ENCODE data around the gene CHD1L. TPM values are rescaled to one million over a fixed set of nuclear protein-coding genes. Genes with fewer than 3 reads are reported as not detected.
"Not testable (repeated sequence)": the region's sequence is repeated elsewhere in the genome, so short reads cannot be mapped to it uniquely, and the experiment has no call there.

The CHD1L gene
- 88.5 and 118 TPM in 2 replicates for total RNA-seq (ENCODE audit: low replicate concordance)

DNA sequence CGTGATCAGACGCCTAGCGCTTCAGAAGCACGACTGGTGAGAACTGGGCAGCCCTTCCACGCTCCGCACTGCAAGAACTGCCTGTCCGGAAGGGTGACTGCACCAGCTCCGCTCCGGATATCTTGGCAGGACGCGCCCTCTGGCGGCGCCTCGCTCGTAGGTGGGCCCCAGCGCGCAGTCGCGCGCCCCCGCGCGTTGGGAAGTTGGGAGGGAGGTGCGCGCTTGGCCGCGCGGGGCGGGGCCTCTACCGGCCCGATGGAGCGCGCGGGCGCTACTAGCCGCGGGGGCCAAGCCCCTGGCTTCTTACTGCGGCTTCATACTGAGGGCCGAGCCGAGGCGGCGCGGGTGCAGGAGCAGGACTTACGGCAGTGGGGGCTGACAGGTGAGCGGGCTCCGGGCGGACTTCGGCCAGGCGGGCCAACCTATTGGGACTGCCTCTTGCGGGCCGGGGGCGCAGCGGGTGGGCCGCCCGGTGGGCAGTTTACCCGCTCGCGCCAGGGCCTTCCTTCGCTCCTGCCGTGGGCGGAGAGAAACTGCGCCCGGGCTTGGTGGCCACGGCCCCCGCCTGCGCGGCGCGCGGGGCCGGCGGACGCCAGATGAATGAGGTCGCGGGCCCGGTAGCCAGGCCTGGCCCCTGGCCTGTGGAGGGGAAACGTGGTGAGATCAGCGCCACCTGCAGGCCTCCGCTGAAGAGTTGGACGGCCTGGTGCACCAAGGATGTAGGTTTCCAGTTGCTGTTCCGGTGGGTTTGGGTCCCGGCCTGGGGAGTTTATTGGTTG, at the start of gene CHD1L:
Gene CHD1L (plus strand): TSS at position 236 of the 779 bp plus-strand sequence. CDS start 20 bp downstream, at position 256.
- DNase-seq (ENCODE audit: low spot score), result peak; percentile 97
- peaks cover 34% of the 10 kb centered on the region for H3K4me1 ChIP-seq
- H3K79me2 ChIP-seq (ENCODE audit: low read depth), result peaks cover 47% of the 10 kb centered on the region
- no peaks in the 10 kb centered on the region for H3K9me3 ChIP-seq (ENCODE audit: low read depth)
- TF ChIP-seq EZH2 (IDR thresholded peaks at IDR 0.05), result no peak
- TF ChIP-seq EZH2phosphoT487 (IDR thresholded peaks at IDR 0.05), result peak; percentile 39
- TF ChIP-seq, protein P1, sequence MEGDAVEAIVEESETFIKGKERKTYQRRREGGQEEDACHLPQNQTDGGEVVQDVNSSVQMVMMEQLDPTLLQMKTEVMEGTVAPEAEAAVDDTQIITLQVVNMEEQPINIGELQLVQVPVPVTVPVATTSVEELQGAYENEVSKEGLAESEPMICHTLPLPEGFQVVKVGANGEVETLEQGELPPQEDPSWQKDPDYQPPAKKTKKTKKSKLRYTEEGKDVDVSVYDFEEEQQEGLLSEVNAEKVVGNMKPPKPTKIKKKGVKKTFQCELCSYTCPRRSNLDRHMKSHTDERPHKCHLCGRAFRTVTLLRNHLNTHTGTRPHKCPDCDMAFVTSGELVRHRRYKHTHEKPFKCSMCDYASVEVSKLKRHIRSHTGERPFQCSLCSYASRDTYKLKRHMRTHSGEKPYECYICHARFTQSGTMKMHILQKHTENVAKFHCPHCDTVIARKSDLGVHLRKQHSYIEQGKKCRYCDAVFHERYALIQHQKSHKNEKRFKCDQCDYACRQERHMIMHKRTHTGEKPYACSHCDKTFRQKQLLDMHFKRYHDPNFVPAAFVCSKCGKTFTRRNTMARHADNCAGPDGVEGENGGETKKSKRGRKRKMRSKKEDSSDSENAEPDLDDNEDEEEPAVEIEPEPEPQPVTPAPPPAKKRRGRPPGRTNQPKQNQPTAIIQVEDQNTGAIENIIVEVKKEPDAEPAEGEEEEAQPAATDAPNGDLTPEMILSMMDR (IDR thresholded peaks at IDR 0.05), result peak; percentile 80
- H3K27ac ChIP-seq, result no peak within 1 kb of the TSS
- peak within 1 kb of the TSS; percentile 89 for H2AFZ ChIP-seq (replicated peaks)
- Mint-ChIP-seq H3K9me3 (peaks cover 7% of the 10 kb centered on the region), H3K36me3 (peaks cover 14% of the 10 kb centered on the region), H3K27ac (peak within 1 kb of the TSS; percentile 61), H3K4me3 (peak within 1 kb of the TSS; percentile 97), H3K27me3 (ENCODE audit: insufficient read depth, low read depth) (peaks cover 2% of the 10 kb centered on the region), H3K4me1 (peaks cover 26% of the 10 kb centered on the region)
- peak within 1 kb of the TSS; percentile 89 for H3K4me2 ChIP-seq
- H4K20me1 ChIP-seq (ENCODE audit: low read depth), result peaks cover 20% of the 10 kb centered on the region
- H3K4me3 ChIP-seq, result peak within 1 kb of the TSS; percentile 94
- H3F3A ChIP-seq (ENCODE audit: low read depth), result peaks cover 16% of the 10 kb centered on the region
- peaks cover 9% of the 10 kb centered on the region for H3K27me3 ChIP-seq
- no peaks in the 10 kb centered on the region for H3K36me3 ChIP-seq
- peak within 1 kb of the TSS; percentile 72 for H3K9ac ChIP-seq

DNA sequence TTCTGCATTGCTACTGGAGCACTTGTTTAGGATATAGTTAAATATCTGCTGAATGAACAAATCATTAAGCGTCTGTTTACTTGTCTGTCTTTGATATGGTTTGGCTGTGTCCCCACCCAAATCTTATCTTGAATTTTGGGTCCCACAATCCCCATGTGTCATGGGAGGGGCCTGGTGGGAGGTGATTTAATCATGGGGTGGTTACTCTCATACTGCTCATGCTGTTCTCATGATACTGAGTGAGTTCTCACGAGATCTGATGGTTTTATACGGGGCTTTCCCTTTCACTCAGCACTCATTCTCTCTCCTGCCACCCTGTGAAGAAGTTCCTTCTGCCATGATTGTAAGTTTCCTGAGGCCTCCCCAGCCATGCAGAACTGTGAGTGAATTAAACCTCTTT, 45.2 kb upstream of the CHD1L start:
- not testable (repeated sequence) for H3K4me2 ChIP-seq; H3K27ac Mint-ChIP-seq; H3K9me3 Mint-ChIP-seq; H3K79me2 ChIP-seq (ENCODE audit: low read depth); H2AFZ ChIP-seq (replicated peaks); H3K9ac ChIP-seq; H3K27me3 Mint-ChIP-seq (ENCODE audit: insufficient read depth, low read depth); H3K36me3 ChIP-seq; H3K9me3 ChIP-seq (ENCODE audit: low read depth); H3K27ac ChIP-seq; H3K27me3 ChIP-seq; H3F3A ChIP-seq (ENCODE audit: low read depth); H3K4me1 ChIP-seq; H4K20me1 ChIP-seq (ENCODE audit: low read depth); DNase-seq (ENCODE audit: low spot score); H3K4me3 ChIP-seq; H3K4me3 Mint-ChIP-seq; H3K36me3 Mint-ChIP-seq; H3K4me1 Mint-ChIP-seq

DNA sequence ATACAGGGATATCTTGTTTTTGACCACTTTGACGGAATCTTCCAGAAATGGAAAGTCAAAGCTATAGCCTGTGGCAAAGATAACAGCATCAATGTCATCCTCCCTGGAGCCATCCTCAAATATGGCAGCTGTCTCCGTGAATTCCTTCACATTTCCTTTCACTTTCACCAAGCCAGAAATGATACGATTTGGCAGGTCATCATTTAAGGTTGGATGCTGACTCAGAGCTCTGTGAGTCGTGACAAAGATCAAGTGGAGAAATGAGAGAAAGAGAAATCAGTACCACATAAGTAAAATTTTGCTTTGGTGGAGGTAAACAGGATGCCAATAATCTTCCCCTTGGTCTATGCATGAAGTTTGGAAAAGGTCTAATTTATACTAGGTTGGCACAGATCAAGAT, 41.2 kb upstream of the CHD1L start:
- Histone ChIP-seq H3K27me3 (no peaks in the 10 kb centered on the region), H3K36me3 (no peaks in the 10 kb centered on the region), H3K4me1 (peaks cover 7% of the 10 kb centered on the region), H3F3A (ENCODE audit: low read depth) (no peaks in the 10 kb centered on the region), H3K79me2 (ENCODE audit: low read depth) (no peaks in the 10 kb centered on the region), H2AFZ (replicated peaks) (no peak overlapping the region), H4K20me1 (ENCODE audit: low read depth) (no peaks in the 10 kb centered on the region), H3K9ac (no peak overlapping the region), H3K4me2 (no peak overlapping the region), H3K9me3 (ENCODE audit: low read depth) (no peaks in the 10 kb centered on the region), H3K27ac (no peak overlapping the region), H3K4me3 (no peak overlapping the region)
- Mint-ChIP-seq H3K36me3 (no peaks in the 10 kb centered on the region), H3K9me3 (no peaks in the 10 kb centered on the region), H3K27ac (no peak overlapping the region), H3K27me3 (ENCODE audit: insufficient read depth, low read depth) (no peaks in the 10 kb centered on the region), H3K4me1 (no peaks in the 10 kb centered on the region), H3K4me3 (no peak overlapping the region)
- no peak for DNase-seq (ENCODE audit: low spot score)
- no peak for TF ChIP-seq EZH2phosphoT487 (IDR thresholded peaks at IDR 0.05)
- TF ChIP-seq EZH2 (IDR thresholded peaks at IDR 0.05), result no peak
- TF ChIP-seq, protein P1 (IDR thresholded peaks at IDR 0.05), result no peak

DNA sequence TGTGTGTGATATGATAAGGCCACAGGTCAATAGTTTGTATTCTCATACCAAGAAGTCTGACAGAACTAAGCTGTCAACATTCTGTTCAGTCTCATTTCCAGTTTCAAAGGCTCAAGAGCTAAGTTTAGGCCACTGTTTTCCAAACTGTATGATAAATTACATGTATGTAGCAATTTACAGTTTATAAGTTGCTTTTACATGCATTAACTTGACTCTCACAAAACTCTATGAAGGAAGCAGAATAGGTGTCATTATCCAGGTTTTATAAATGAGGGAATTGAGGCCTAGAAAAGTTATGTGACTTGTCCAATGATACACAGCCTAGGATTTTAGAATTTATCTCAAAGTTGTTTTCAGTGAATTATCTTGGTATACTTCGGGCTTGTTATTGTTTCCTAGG, 40.7 kb upstream of the CHD1L start:
- H3K4me3 Mint-ChIP-seq, result no peak overlapping the region
- H3F3A ChIP-seq (ENCODE audit: low read depth), result no peaks in the 10 kb centered on the region
- H3K36me3 Mint-ChIP-seq, result no peaks in the 10 kb centered on the region
- no peaks in the 10 kb centered on the region for H3K4me1 Mint-ChIP-seq
- H3K27me3 ChIP-seq, result no peaks in the 10 kb centered on the region
- no peaks in the 10 kb centered on the region for H3K36me3 ChIP-seq
- H3K4me2 ChIP-seq, result no peak overlapping the region
- H4K20me1 ChIP-seq (ENCODE audit: low read depth), result no peaks in the 10 kb centered on the region
- H3K27ac ChIP-seq, result no peak overlapping the region
- no peaks in the 10 kb centered on the region for H3K9me3 Mint-ChIP-seq
- no peak for DNase-seq (ENCODE audit: low spot score)
- no peaks in the 10 kb centered on the region for H3K79me2 ChIP-seq (ENCODE audit: low read depth)
- H3K4me1 ChIP-seq, result peaks cover 7% of the 10 kb centered on the region
- H3K9me3 ChIP-seq (ENCODE audit: low read depth), result no peaks in the 10 kb centered on the region
- H2AFZ ChIP-seq (replicated peaks), result no peak overlapping the region
- TF ChIP-seq, protein P1 (IDR thresholded peaks at IDR 0.05), result no peak
- no peak for TF ChIP-seq EZH2phosphoT487 (IDR thresholded peaks at IDR 0.05)
- TF ChIP-seq EZH2 (IDR thresholded peaks at IDR 0.05), result no peak
- no peaks in the 10 kb centered on the region for H3K27me3 Mint-ChIP-seq (ENCODE audit: insufficient read depth, low read depth)
- H3K27ac Mint-ChIP-seq, result no peak overlapping the region
- H3K4me3 ChIP-seq, result no peak overlapping the region
- no peak overlapping the region for H3K9ac ChIP-seq
